Activated gamma-delta T cell (primary cell): ENCODE data around the gene FXR1.
A peak's percentile ranks its signal among the peaks of the same experiment; 100 is the strongest.
"Not testable (repeated sequence)": the region's sequence is repeated elsewhere in the genome, so short reads cannot be mapped to it uniquely, and the experiment has no call there.

Experiments used
- DNase-seq: peaks from one replicate; lab custom pipeline; 2025; lab: John Stamatoyannopoulos, UW
- total RNA-seq, 2 donors: gene quantifications; one replicate each; lab custom pipeline; 2026; lab: John Stamatoyannopoulos, UW

Gene FXR1
- 147 to 150 reads per million in 2 donors for total RNA-seq

- DNase-seq = peak; percentile 84
These were observed at the start of gene FXR1 for GRCh38 chr3:180912304-180913296. Gene FXR1 (plus strand): TSS chr3:180912670. CDS start chr3:180912686, 16 bp downstream.

DNA sequence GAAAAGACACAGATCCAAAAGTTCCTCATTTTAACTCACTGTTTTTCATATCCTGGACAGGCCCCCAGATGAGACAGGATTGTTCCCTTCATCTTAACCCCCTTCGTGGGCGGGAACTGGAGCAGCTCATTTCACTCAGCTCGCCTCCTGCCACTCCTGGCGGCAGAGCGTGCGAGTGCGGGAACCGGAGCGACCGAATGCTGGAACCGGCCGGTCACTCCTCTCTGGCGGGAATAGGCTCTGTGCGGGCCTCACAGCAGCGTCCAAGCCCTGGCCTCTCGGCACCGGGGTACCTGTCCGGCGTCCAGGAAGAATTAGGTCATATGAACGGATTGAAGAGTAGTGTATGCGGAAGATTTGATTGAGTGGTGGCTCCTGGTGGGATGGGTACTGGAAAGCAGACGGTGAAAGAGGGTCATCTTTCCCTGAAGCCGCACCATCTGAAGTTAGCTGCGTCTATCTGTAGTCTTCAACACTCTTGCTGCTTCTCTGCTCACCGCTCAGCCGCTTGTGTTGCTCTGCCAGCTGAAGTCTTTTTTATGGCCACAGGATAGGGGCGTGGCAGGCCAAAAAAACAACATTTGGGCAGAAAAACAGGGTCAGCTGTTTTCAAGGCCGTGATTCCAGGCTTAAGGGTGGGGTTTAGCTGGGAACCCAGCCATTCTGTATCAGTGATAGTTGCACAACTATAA, 42.3 kb upstream of the FXR1 start:
- no peak for DNase-seq

DNA sequence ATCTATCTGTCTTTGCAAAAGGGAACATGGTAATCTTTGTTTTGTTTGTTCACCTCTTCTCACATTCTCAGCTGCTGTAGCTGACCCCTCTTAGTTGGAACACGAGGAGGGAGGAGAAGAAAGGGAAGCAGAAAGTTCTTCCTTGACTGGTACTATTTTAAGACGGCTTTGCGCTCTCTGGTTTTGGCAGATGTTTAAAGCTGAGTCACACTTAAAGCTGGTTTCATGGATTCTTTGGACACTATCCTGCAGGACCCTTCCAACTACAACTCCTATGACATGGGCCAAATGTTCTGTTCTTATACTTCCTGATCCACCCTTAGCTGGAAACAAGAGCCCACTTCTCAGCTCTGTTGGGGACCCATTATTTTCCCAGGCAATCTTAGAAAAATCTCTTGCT, 40.6 kb upstream of the FXR1 start:
- DNase-seq = no peak

DNA sequence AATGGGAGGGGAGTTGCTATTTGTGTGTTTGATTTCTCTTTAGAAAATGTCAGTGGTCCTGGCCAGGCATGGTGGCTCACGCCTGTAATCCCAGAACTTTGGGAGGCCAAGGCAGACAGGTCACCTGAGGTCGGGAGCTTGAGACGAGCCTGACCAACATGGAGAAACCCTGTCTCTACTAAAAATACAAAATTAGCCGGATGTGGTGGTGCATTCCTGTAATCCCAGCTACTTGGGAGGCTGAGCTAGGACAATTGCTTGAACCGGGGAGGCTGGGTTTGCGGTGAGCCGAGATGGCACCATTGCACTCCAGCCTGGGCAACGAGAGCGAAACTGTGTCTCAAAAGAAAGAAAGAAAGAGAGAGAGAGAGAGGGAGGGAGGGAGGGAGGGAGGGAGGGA, 40.0 kb upstream of the FXR1 start:
- DNase-seq = not testable (repeated sequence)

GRCh38 chr3:180875124-180875698, 37.3 kb upstream of the FXR1 start:
- DNase-seq = no peak

GRCh38 chr3:180881065-180881801, 31.2 kb upstream of the FXR1 start:
- DNase-seq = no peak

DNA sequence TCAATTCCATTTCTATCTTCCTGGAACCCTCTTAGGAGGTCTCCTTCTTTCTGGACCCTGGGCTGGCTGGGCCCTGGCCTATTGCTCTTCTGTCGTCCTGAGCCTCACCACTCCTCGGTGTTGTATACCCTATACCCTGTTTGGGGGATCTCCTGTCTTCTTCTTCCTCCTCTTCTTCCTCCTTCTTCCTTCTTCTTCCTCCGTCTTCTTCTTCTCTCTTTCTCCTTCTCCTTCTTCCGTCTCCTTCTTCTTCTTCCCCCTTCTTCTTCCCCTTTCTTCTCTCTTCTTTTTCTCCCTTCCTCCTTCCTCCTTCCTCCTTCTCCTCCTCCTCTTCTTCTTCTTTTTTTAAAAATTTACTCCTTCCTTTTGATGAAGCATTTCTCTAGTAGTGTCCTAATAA, 30.4 kb upstream of the FXR1 start:
- no peak for DNase-seq

DNA sequence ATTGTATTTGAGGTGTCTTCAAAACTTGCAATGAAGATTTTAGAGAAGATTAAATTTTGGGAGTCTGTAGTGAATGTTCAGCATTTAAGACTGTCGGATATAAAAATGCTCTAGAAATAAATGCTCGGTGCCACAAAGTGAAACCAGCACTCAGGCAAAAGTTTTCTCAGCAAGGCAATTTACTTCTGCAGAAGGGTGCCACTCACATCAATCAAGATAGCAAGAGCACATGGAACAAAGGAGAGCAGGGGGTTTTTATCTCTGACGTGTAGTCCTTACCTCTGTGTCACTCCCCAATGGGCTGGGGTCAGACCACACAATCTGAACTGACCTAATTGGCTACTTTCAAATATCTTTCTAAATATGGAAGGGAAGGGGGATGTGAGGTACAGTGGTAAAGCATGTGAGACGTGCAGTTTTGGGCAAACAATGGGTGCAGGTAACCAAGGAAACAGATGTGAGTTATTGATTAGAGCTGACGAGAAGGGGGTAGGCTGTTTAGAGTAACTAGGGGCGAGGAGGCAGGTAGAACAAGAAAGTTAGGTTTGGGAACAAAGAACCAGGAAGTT, 23.4 kb upstream of the FXR1 start:
- no peak for DNase-seq

DNA sequence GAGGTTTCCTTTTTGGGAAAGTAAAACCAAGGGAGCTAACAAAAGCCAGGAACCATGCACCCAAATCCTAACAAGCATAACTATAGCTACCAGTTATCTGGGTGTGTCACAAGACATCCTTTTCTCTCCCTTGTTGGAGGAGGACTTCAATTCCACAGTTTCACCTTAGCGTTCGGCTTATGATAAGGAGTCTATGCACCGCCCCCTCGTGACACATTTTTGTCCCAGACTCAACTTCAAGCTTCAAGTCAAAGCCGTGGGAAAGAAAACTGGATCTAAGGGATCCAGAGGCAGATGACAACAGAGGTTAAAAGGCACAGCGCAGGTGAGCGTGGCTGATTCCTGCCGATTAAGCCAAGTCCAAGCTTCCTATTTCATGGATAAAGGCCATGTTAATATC, 13.9 kb upstream of the FXR1 start:
- DNase-seq = no peak

DNA sequence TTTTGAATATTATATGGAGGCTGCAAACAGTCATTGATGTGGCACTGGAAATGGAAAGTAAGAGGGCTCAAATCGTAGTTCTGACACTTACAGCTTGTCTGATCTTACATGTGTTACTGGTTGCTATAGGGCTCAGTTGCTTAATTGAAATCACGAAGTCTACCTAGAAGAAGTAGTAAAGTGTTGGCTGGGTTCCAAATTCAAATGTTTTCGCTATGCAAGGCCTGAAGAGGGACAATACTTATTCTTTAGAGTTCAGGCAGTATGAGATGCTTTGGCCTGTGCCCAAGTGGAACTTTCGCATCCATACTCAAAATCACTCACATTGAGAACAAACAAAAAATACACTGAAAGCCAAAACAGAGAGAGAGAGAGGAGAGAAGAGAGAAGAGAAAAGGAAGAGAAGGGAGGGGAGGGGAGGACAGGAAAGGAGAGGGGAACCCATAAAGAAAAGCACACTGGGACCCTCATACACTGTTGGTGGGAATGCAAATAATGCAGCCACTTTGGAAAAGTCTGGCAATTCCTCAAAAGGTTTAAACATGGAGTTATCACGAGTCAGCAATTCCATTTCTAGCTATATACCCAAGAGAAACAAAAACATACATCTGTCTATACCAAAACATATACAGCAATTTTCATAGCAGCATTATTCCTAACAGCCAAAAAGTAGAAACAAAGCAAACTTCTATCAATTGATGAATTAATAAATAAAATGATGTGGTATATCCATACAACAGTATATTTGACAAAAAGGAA, 2.9 kb upstream of the FXR1 start:
- DNase-seq = no peak

GRCh38 chr3:180910823-180911222, 1.6 kb upstream of the FXR1 start:
- DNase-seq = no peak

DNA sequence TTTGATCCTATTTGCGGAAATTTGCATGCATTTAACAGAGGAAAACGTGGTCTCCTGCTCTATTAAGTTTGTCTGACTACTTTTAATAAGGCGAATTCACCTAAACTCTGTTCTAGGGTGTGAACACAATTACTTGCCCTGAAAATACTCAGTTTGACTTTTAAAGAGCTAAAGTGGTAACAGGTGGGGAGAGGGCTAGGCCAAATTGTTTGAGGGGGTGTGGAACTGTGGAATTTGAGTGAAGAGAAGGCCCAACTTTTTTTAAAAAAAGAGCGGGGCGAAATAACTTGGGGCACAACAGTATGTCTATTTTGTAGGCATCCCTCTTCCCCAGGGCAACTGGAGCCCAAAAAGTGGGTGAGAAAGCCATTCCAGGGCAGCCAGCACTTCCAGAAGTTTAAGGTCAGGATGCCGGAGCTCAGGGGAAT, 580 bp upstream of the FXR1 start:
- no peak for DNase-seq

DNA sequence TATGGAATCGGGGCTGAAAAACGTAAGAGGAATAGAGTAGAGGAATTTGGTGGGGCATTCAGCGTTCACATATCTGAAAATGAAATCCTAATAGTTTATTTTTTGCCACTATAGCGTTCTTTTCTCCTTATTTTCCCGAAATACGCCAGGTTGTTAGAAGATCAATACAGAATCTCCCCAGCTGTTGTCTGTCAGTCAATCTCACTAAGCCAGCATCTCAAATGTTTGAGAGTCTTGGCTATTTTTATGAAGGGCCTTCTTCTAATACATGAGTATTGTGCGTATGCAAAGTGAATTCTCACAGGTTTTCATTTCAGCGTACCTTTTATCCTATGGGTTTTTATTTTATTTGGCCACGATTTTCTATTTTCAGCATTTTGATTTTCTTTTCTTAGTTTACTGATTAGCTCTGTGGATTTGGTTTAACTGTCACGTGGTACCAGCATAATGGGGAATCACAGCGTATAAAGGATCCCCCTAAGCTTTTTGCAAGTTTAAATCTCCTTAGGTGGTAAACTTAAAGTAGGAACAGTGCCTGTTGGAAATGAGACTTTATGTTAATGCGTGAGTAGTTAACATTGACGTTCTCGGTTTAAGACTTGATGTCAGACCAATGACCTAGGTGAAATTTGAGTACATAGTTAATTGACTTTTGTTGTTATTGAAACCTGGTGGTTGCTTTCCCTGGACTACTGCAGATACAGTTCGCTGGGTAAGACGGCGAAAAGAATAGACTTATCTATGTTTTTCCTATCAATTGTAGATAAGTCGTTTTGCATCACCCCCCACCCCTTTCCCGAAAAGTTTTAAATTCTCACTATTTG, 1.3 kb downstream of the FXR1 start:
- no peak for DNase-seq

- DNase-seq = no peak
These were observed 6.1 kb downstream of the FXR1 start for GRCh38 chr3:180918542-180918941.

GRCh38 chr3:180922242-180922641, 9.8 kb downstream of the FXR1 start:
- DNase-seq = no peak

- no peak for DNase-seq
These were observed 11.1 kb downstream of the FXR1 start for GRCh38 chr3:180923561-180923960.

DNA sequence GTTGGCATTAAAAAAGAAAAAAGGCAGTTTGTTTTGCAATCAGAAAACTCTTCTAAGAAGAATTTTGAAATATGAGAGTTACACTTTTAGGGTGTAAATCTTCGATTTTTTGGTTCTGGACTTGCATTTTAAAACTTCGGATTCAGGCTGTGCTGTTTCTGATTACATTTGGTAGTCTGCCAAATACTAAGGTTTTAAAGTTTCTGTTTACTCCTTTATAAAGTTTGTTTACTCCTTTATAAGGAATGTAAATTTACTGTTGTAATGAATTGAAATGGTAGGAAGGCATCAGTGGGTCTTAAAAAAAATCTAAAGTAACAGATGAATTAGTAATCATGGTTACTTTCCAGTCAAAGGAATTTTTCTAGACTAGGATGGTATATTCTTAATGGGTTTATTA, 14.1 kb downstream of the FXR1 start:
- DNase-seq = no peak

- DNase-seq = no peak
These were observed 16.9 kb downstream of the FXR1 start for GRCh38 chr3:180929376-180929775.

DNA sequence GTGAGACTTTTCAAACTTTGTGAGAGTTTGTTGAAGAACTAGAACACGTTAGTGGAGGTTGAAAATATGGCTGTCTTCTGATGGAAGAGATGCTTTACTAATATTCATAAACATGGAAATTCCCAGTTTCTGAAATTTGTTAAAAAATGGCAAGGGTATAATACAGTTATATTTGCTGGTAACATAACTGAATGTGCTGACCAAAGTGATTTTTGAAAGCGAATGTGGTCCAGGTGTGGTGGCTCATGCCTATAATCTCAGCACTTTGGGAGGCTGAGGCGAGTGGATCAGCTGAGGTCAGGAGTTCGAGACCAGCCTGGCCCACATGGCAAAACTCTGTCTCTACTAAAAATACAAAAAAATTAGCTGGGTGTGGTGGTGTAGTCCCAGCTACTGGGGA, 18.1 kb downstream of the FXR1 start:
- DNase-seq = no peak

GRCh38 chr3:180932819-180933218, 20.3 kb downstream of the FXR1 start:
- DNase-seq = no peak
